Cardiac muscle cell (in vitro differentiated cells and primary cell): ENCODE data around the gene KIF12. TPM values are rescaled to one million over a fixed set of nuclear protein-coding genes. Genes with fewer than 3 reads are reported as not detected.

Experiments
- DNase-seq, 2 donors: peaks; one replicate each; pipeline versions ENCODE4 v3.0.0 to v3.0.0-alpha.2; 2010 to 2017; ENCODE audit warnings: low read depth in 1 of 2, low spot score in 1 of 2
- H3K27ac ChIP-seq: fragments of 200-600 bp; sonication (generic); 2 replicates; pipeline ENCODE4 v1.5.1; 2016
- H3K27me3 ChIP-seq: fragments of 200-600 bp; sonication (generic); 2 replicates; pipeline ENCODE4 v1.6.0; 2016; ENCODE audit warnings: control low read depth
- H3K36me3 ChIP-seq: fragments of 200-600 bp; sonication (generic); 2 replicates; pipeline ENCODE4 v1.5.1; 2016; ENCODE audit warnings: control low read depth
- H3K4me1 ChIP-seq: fragments of 200-600 bp; sonication (generic); 2 replicates; pipeline ENCODE4 v1.8.1; 2017; ENCODE audit warnings: low read depth, mild to moderate bottlenecking, mixed run types
- H3K4me3 ChIP-seq: fragments of 200-600 bp; sonication (generic); 2 replicates; pipeline ENCODE4 v1.5.1; 2016; ENCODE audit warnings: mild to moderate bottlenecking
- H3K9me3 ChIP-seq: fragments of 200-600 bp; sonication (generic); 2 replicates; pipeline ENCODE4 v1.5.1; 2017; ENCODE audit warnings: low read depth, mild to moderate bottlenecking, control low read depth
- polyA plus RNA-seq: library from polyadenylated mRNA; unstranded; fragments of >200 nt; fragmentation: Nextera tagmentation; extraction: Ambion mirVana; gene quantifications from 2 replicates; pipeline ENCODE4 v1.2.1, GENCODE V29; 2016
- total RNA-seq: library from RNA; depleted of rRNA; stranded (reverse); fragments of >200 nt; gene quantifications from 2 replicates; pipeline ENCODE4 v1.2.3, GENCODE V29; 2016
- TF ChIP-seq, protein P1 (sequence below): IDR thresholded peaks from 2 replicates; pipeline ENCODE4 v1.5.1; 2012; ENCODE audit warnings: low read depth, mild to moderate bottlenecking, low read length

Gene KIF12
- total and polyA plus RNA-seq, 2 experiments from 2014 or later = 0.64 to 1.1 TPM

DNA sequence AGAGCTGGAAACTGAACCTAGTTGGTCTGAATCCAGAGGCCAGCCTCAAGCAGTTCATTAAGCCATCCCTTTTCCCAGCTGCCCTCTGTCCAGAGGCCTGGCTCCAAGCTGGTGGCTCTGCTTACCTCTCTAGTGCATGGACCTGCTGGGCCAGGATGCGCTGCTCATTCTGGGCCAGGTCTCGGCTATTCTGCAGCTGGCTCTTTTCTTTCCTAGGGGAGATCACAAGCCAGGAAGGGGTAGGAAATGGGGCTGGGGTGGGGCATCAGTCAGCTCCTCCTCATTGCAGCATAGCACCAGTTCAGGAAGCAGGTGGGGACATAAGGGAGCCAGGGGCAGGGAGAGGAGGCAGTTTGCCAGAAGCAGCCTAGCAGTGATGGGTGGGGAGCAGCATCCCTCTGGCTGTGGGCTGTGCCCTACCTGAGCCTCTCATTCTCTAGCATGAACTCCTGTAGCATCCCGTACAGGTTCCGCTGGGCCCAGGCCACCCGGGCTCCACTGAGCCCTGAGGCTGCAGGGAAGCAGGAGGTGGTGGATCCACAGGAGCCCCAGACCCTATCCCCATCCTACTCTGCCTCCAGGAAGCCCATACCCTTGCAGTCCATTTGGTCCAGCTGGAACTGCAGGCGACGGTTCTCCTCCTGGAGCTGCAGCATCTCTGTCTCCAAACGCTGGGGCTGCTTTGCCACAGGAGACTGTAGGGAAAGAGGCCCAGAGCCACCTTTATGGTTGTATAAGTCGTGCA lies 5.2 kb downstream of the KIF12 start:
- DNase-seq = no peak
- Histone ChIP-seq H3K27ac (no peak overlapping the region), H3K4me1 (no peaks in the 10 kb centered on the region), H3K4me3 (no peak overlapping the region), H3K36me3 (no peaks in the 10 kb centered on the region), H3K9me3 (no peaks in the 10 kb centered on the region), H3K27me3 (peaks cover 21% of the 10 kb centered on the region)
- TF ChIP-seq, protein P1, sequence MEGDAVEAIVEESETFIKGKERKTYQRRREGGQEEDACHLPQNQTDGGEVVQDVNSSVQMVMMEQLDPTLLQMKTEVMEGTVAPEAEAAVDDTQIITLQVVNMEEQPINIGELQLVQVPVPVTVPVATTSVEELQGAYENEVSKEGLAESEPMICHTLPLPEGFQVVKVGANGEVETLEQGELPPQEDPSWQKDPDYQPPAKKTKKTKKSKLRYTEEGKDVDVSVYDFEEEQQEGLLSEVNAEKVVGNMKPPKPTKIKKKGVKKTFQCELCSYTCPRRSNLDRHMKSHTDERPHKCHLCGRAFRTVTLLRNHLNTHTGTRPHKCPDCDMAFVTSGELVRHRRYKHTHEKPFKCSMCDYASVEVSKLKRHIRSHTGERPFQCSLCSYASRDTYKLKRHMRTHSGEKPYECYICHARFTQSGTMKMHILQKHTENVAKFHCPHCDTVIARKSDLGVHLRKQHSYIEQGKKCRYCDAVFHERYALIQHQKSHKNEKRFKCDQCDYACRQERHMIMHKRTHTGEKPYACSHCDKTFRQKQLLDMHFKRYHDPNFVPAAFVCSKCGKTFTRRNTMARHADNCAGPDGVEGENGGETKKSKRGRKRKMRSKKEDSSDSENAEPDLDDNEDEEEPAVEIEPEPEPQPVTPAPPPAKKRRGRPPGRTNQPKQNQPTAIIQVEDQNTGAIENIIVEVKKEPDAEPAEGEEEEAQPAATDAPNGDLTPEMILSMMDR = no peak

DNA sequence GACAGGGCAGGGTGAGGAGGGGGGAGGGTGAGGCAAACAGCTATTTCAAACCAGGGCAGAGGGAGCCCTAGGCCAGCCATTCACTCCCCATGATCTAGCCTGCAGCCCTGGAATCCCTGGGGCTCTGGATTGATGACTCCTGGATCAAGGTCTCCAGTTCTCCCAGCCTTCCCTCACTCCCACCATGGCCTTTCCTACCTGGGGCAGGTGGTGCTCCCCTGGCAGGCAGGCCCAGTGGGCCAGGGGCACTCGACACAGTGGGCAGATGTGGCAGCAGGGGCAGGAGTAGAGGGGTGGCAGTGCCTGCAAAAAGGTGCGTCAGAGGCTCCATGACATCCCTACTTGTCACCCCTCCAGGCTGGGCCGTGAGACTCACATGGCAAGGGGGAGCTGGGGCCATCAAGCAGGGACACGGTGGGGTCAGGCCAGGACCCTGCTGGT lies 6.0 kb downstream of the KIF12 start:
- Histone ChIP-seq H3K27me3 (peaks cover 12% of the 10 kb centered on the region), H3K27ac (no peak overlapping the region), H3K36me3 (no peaks in the 10 kb centered on the region), H3K4me3 (no peak overlapping the region), H3K9me3 (no peaks in the 10 kb centered on the region), H3K4me1 (no peaks in the 10 kb centered on the region)
- DNase-seq = no peak
- TF ChIP-seq, protein P1 = no peak

DNA sequence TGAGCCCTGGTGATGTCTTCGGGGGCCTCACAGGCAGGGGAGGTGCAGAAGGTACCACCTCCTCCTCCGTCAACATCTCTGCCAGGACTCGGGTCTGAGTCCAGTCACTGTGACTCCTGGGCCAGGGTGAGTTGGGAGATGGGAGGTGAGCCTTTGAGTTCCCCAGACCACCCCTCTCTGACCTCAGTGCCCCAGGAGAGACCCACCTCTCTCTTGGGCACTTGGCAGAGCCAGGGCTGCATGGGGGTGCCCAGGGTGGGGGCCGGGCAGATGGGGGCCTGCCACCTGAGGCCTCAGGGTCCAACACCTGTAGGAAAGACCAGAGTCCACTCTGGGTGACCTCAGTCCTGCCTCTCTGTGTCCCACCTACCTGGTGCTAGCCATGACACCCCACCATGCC lies 6.8 kb downstream of the KIF12 start:
- Histone ChIP-seq H3K27ac (no peak overlapping the region), H3K4me1 (no peaks in the 10 kb centered on the region), H3K36me3 (no peaks in the 10 kb centered on the region), H3K27me3 (peaks cover 5% of the 10 kb centered on the region), H3K4me3 (no peak overlapping the region), H3K9me3 (no peaks in the 10 kb centered on the region)
- TF ChIP-seq, protein P1 = no peak
- no peak for DNase-seq

DNA sequence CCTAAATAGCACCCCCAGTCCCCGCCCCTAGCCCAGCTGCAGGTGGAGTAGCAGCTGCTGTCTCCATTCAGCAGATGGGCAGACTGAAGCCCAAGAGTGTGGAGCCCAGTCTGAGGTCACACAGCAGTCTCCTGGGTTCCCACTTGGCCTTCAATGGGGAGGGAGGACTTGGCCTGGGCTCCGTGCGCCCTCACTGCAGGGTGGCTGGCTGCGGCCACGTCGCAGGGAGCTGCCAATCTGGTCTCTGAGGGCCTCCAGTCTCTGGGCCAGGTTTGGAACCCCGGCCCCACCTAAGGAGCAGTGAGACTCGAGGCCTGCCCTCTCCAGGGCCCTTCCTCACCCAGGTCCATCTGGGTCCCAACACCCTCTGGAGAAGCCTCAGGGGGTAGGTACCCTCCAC lies 7.4 kb downstream of the KIF12 start:
- H3K9me3 ChIP-seq = no peaks in the 10 kb centered on the region
- H3K4me3 ChIP-seq = no peak overlapping the region
- H3K4me1 ChIP-seq = no peaks in the 10 kb centered on the region
- no peak overlapping the region for H3K27ac ChIP-seq
- H3K27me3 ChIP-seq = no peaks in the 10 kb centered on the region
- no peak for DNase-seq
- no peaks in the 10 kb centered on the region for H3K36me3 ChIP-seq
- TF ChIP-seq, protein P1 = no peak

DNA sequence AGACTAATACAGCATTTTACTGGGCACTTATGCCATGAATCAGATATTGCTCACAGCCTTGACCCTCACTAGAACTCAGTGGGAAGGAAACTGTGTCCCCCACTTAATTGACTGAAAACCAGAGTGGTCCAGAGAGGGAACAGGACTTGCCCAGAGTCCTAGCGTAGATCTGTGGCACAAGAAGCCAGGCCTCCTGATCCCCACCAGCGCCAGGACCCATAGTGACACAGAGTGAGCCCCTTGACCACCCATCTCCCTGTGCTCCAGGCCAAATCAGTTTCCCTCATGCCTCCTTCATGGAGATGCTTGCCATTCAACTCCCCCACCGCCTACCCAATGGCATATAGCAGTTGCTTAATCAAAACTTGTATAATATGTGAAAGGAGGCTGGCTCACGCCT lies 8.3 kb downstream of the KIF12 start:
- no peaks in the 10 kb centered on the region for H3K4me1 ChIP-seq

More for the DNA sequence above, 8.3 kb downstream of the KIF12 start:
- H3K27me3 ChIP-seq = no peaks in the 10 kb centered on the region
- TF ChIP-seq, protein P1 = no peak
- no peaks in the 10 kb centered on the region for H3K9me3 ChIP-seq
- DNase-seq = no peak
- H3K4me3 ChIP-seq = no peak overlapping the region
- H3K27ac ChIP-seq = no peak overlapping the region
- H3K36me3 ChIP-seq = no peaks in the 10 kb centered on the region
